T-helper 2 cell (primary cell): Measurements from ENCODE around the gene CFAP77.

Experiments used
- DNase-seq, 5 experiments: peaks; one replicate each; pipeline versions ENCODE4 v3.0.0 to v3.0.0-alpha.2; 2012 to 2022

Gene CFAP77

GRCh38 chr9:132520612-132521011 lies 110.6 kb downstream of the CFAP77 start:
- DNase-seq = no peak

GRCh38 chr9:132525308-132526023 lies 115.5 kb downstream of the CFAP77 start:
- DNase-seq = no peak

GRCh38 chr9:132531195-132531594 lies 121.2 kb downstream of the CFAP77 start:
- DNase-seq = no peak

- no peak for DNase-seq
Observed at GRCh38 chr9:132531710-132532570, 121.9 kb downstream of the CFAP77 start.

- no peak for DNase-seq
Observed at GRCh38 chr9:132534832-132535231, 124.8 kb downstream of the CFAP77 start.

- DNase-seq = no peak
Observed at GRCh38 chr9:132536124-132536523, 126.1 kb downstream of the CFAP77 start.

GRCh38 chr9:132537352-132537751 lies 127.3 kb downstream of the CFAP77 start:
- no peak for DNase-seq

GRCh38 chr9:132538071-132538470 lies 128.1 kb downstream of the CFAP77 start:
- DNase-seq = no peak

- no peak for DNase-seq
Observed at GRCh38 chr9:132539096-132539495, 129.1 kb downstream of the CFAP77 start.

- DNase-seq = no peak
Observed at GRCh38 chr9:132541051-132541450, 131.0 kb downstream of the CFAP77 start.

GRCh38 chr9:132541870-132542830 lies 132.1 kb downstream of the CFAP77 start:
- no peak for DNase-seq

- no peak for DNase-seq
Observed at GRCh38 chr9:132543251-132543650, 133.2 kb downstream of the CFAP77 start.

GRCh38 chr9:132543960-132544359 lies 133.9 kb downstream of the CFAP77 start:
- DNase-seq = no peak

- no peak for DNase-seq
Observed at GRCh38 chr9:132545578-132545977, 135.6 kb downstream of the CFAP77 start.

GRCh38 chr9:132546148-132547051 lies 136.4 kb downstream of the CFAP77 start:
- no peak for DNase-seq

GRCh38 chr9:132547052-132547431 lies 137.0 kb downstream of the CFAP77 start:
- no peak for DNase-seq

GRCh38 chr9:132547436-132547835 lies 137.4 kb downstream of the CFAP77 start:
- no peak for DNase-seq

GRCh38 chr9:132547976-132548730 lies 138.1 kb downstream of the CFAP77 start:
- no peak for DNase-seq

- DNase-seq = no peak
Observed at GRCh38 chr9:132548751-132549640, 139.0 kb downstream of the CFAP77 start.

GRCh38 chr9:132551556-132551955 lies 141.5 kb downstream of the CFAP77 start:
- no peak for DNase-seq
